GM12872 (cell line): ENCODE measurements around the gene CNNM3.
A peak's percentile ranks its signal among the peaks of the same experiment; 100 is the strongest.

Experiments used
- CTCF ChIP-seq: IDR thresholded peaks from 3 replicates; pipeline ENCODE4 v1.5.1; 2011; ENCODE audit warnings: low read depth, mild to moderate bottlenecking, low read length, moderate library complexity; ENCODE audit not compliant: insufficient read depth

The CNNM3 gene

DNA sequence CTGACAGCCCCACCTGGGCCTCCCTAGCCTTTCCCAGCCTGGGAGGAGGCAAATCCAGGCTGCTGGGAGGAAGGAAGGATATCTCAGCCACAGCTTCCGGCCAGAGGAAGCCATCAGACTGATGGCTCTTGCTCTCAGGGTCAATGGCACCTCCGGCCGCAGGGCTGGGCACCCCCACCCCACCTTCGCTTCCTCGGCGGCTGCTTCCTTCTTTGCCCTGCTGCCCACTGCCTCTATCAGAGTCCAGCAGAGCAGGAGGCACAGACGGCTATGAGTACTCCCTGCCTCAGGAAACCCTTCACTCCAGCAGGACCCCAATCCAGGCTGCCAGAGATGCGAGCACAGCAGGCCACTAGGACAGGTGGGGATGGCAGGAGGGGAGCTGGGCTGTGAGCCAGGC lies 50.5 kb downstream of the CNNM3 start:
- TF ChIP-seq CTCF: no peak

DNA sequence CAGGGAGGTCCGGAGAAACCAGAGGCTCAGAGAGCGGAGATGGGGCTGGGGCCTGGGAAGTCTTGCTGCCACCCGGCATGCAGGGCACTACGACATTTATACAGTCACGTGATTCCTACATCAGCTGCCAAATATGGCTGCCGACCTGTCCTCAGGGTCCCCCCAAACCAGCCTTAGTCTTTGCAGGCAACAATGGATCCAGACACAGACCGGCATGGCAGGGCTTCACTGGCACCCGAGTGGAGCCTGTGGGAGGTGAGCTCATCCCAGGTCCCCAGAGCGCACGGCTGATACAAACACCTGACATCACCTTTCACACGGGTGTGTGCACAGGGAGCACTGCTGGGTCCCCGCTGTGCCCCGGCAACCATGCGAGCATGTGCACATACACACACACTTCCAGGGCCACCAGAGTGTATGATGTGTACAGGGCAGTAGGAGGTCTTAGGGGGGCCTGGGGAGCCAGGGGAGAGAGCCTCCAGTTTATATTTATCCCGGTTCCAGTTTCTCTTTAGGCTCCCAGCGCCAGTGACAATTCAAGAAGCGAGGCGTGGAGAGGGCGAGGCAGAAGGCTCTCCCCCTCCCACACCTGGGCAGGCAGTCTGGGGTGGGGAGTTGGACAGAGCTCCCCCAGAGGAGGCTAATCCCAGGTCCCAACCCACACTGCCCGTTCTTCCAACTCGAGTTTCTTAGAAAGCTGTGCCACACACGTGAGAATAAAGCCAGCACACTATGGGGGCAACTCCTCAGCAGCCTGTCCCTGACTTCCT lies 51.1 kb downstream of the CNNM3 start:
- TF ChIP-seq CTCF: no peak

- no peak for TF ChIP-seq CTCF
Observed at GRCh38 chr2:96867756-96868554, 51.9 kb downstream of the CNNM3 start.

- TF ChIP-seq CTCF: peak; percentile 67
Observed at GRCh38 chr2:96868555-96869280, 52.6 kb downstream of the CNNM3 start.

DNA sequence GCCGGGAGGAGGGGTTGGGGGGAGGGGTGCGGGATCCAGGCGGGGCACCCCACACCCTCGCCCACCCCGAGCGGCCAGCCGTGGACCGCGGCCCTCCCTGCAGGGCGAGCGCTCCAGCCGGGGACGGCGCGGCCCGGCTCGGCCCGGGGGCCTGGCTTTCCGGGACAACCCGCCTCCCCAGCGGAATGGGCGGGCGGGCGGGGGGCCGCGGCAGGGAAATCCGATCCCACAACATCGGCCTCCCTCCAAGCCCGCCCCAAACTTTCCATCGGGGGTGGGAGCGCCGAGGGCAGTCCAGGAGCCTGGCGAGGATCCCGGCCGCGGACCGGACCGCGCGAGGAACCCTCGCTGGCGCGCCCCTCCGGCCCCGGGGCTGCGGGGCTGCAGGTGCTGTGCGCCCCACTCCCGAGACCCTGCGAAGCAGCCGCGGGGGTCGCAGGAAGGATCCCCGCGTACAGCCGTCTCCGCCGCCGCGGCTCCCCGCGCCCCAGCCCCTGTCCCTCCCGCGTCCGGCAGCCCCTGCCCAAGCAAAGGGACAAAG lies 53.3 kb downstream of the CNNM3 start:
- TF ChIP-seq CTCF: no peak

DNA sequence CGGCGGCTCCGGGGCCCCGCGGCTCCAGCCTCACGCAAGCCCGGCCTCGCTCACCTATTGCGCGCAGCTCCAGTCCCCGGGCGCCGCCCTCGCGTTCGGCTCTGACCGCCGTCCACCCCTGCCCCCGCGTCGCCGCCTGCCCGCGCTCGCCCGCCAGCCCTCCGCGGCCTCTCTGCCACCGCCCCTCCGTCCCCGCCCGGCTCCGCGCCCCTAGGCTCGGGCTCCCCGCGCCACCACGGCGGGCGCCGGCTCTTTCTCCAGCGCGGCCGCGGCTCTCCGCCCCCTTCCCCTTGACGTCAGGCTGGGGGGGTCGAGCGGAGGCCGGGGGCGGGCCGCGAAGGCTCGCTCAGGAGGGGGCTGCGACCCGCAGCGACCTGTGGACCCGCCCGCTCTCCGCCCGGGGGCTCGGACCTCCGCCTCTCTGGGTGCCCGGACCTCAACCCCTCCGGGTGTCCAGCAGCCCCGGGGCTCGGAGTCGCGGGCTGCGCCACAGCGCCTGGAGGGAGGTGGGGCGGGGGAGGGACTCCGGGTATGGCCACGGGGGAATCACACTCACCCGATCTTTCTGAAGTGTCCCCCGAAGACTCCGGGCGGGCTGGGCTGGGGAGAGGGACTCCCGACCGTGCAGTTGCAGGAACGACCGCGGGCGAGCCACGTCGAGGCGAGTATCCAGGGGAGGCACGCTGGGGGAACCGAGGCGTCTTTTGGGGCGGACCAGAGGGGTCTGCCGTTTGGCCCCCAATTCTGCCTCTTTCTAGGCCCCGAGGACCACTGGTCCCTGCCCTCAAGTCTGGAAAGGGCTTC lies 54.0 kb downstream of the CNNM3 start, which contains the start of gene SEMA4C:
Gene SEMA4C, minus strand, starts transcription at position 259 of the 804 bp plus-strand sequence. CDS start 2,194 bp downstream, outside the sequence.
- no peak for TF ChIP-seq CTCF
